Mononuclear cell (primary cell): Measurements from ENCODE around the gene P4HA3. TPM values are rescaled to one million over a fixed set of nuclear protein-coding genes. Genes with fewer than 3 reads are reported as not detected.

Experiments used
- H3K27me3 ChIP-seq: 2 replicates; pipeline ENCODE4 v1.6.0; 2011; ENCODE audit warnings: low read length, control low read depth; ENCODE audit not compliant: insufficient read depth
- H3K4me1 ChIP-seq: 2 replicates; pipeline ENCODE4 v1.5.1; 2011; ENCODE audit warnings: mild to moderate bottlenecking, low read length, control low read depth; ENCODE audit not compliant: insufficient read depth
- H3K4me3 ChIP-seq: 2 replicates; pipeline ENCODE4 v1.5.1; 2011; ENCODE audit warnings: mild to moderate bottlenecking, low read length, moderate library complexity
- H3K9me3 ChIP-seq: 2 replicates; pipeline ENCODE4 v1.5.1; 2011; ENCODE audit warnings: low read depth, mild to moderate bottlenecking, control low read depth, low read length
- total RNA-seq: library from RNA; depleted of rRNA; stranded (reverse); fragments of >200 nt; gene quantifications from one replicate; pipeline ENCODE4 v1.2.3, GENCODE V29; 2012

The P4HA3 gene
- total RNA-seq, 1 donor = 0.10 TPM

DNA sequence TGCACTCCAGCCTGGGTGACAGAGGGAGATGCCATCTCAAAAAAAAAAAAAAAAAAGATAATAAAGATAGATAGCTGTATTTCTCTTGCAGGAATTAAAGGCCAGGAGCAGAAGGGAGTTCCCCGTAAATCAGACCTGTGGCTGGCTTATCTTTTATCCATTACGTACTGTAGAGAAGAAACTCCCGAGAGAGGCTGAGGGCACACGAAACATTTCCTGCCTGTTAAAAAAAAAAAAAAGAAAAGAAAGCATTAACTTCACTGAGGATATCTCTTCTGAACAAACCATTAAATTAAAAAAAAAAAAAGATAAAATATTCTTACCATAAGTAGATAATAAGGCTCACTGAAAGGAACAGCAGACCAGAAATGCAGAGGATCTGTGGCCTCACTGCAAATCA, 22.5 kb downstream of the P4HA3 start:
- Histone ChIP-seq H3K27me3 (no peaks in the 10 kb centered on the region), H3K9me3 (no peaks in the 10 kb centered on the region), H3K4me1 (no peaks in the 10 kb centered on the region), H3K4me3 (no peak overlapping the region)

DNA sequence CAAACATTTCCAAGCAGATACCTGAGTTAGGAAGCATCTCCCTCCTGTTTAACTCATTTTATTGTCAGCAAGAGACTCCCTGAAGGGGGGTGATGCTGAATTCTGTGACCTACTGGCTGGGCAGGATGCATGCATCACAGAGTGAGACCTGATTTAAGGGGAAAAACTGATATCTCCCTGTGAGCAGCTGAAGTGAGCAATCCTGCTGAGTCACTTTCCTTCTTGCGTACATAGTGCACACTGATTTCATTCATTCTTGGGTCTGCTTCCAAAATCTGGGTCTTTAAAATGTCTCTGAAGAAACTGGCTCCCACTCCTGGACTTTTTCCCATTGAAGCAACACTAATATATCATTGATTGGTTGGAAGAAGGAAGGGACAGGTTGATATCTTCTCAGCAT, 23.3 kb downstream of the P4HA3 start:
- Histone ChIP-seq H3K4me3 (no peak overlapping the region), H3K4me1 (no peaks in the 10 kb centered on the region)

DNA sequence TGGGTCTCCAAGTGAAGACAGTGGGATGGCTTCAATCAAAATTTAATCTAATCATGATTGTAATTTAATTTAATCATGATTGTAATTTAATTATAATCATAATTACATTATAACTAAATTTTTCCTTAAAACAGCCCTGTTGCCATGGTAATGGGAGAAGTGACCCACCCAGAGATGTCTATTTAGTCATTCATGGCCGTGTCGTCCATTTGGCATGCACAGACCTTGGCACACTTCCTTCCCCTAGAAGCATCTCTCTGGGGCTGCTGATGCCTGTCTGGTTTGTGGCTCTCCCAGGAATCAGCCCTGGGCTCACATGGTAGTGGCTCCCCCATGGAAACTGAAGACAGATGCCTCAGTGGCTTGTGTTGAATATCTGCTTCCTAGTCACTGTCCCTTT, 27.0 kb downstream of the P4HA3 start:
- Histone ChIP-seq H3K4me3 (no peak overlapping the region), H3K27me3 (no peaks in the 10 kb centered on the region), H3K4me1 (no peaks in the 10 kb centered on the region), H3K9me3 (no peaks in the 10 kb centered on the region)

More for the DNA sequence above, 23.3 kb downstream of the P4HA3 start:
- Histone ChIP-seq H3K9me3 (no peaks in the 10 kb centered on the region), H3K27me3 (no peaks in the 10 kb centered on the region)

DNA sequence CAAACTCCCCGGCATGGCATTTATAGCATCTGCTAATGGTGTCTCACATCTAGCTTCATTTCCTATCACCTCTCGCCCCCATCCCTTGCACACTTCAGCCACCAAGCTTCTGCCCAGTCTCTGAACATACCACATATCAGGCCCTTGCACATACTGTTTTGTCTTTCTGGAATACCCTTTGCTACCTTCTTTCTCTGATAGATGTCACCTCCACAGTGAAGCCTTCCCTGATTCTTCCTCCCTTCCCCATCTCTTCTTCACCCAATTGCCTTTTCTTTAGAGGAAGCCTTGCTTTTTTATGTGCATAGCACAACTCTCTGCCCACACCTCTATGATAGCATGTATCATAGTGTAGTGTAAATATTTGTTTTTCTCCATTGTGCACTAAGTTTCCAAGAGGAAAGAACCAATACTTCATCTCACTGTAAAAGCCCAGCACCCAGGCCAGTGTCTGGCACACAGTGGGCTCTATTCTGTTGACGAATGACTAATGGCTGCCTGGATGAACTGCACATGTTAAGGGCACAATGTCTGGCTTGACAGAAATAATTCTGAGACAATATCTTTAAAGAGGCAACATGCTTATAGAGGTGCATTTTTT, 27.8 kb downstream of the P4HA3 start:
- H3K9me3 ChIP-seq = no peaks in the 10 kb centered on the region
- H3K27me3 ChIP-seq = no peaks in the 10 kb centered on the region
- H3K4me3 ChIP-seq = no peak overlapping the region
- H3K4me1 ChIP-seq = no peaks in the 10 kb centered on the region

DNA sequence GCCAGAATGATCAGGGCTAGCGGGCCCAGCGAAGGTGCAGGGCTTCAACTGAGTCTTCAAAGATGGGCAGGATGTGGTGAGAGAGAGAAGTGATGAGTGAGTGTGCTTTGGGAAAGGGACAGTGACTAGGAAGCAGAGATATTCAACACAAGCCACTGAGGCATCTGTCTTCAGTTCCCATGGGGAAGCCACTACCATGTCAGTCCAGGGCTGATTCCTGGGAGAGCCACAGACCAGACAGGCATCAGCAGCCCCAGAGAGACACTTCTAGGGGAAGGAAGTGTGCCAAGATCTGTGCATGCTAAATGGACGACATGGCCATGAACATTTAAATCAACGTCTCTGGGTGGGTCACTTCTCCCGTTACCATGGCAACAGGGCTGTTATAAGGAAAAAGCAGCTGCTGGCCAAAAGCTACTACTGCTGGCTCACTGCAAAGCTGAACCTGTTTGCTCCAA, 28.5 kb downstream of the P4HA3 start:
- no peaks in the 10 kb centered on the region for H3K4me1 ChIP-seq
- no peaks in the 10 kb centered on the region for H3K27me3 ChIP-seq
- no peaks in the 10 kb centered on the region for H3K9me3 ChIP-seq
- no peak overlapping the region for H3K4me3 ChIP-seq

DNA sequence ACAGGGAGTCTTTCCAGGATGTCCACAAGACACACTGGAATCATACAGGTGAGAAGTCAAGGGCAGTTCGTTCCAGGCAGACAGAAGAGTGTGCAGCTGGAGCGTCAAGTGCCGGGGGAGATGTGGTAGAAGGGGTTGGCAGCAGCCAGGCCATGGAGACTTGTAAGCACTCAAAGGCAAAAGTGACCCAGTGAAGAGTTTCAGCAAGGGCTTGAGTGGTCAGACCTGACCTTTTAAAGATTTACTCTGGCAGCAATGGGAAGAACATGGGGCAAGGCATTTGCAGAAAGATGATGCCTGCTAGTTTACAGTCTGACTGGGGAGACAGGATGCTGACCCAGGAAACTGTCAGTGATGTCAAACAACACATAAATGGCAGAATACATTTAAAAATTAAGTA, 29.0 kb downstream of the P4HA3 start:
- no peak overlapping the region for H3K4me3 ChIP-seq
- H3K4me1 ChIP-seq = no peaks in the 10 kb centered on the region
- no peaks in the 10 kb centered on the region for H3K9me3 ChIP-seq
- H3K27me3 ChIP-seq = no peaks in the 10 kb centered on the region

DNA sequence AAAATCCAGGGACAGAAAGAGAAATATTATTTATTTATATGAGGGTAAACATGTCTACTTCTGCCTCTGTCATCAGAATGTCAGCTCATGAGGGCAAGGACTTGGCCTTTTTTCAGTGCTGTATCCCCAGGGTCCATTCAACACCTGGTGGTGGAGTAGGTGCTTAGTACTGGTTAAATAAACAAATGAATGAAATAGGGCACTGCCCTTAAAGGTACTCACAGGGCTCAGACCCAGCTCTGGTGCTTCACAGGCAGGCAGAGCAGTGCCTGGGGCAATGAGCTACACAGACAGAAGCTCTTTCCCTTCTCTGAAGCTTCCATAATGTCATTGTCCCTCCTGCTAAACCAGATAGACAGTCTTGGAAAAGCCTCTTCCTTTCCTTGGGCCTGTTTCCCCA, 30.9 kb downstream of the P4HA3 start:
- Histone ChIP-seq H3K27me3 (no peaks in the 10 kb centered on the region), H3K4me3 (no peak overlapping the region), H3K4me1 (no peaks in the 10 kb centered on the region), H3K9me3 (no peaks in the 10 kb centered on the region)

DNA sequence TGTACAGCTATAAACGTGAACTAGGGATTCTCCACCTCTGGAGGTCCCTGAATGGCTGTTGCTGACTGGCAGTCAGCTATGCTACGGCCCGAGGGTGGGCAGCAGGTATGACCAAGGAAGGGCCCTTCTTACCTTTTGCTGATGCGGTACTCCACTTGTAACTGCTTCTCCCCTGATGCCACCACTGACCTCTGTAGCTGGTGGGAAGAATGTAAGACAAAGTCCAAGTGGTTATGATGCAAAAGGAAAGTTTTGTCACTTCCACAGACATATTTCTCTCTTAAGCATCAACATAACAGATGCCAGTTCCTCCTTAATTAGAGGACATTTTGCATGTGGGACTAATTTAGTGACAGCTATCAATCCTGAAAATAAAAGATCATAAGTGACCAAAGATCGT, 32.2 kb downstream of the P4HA3 start:
- Histone ChIP-seq H3K9me3 (no peaks in the 10 kb centered on the region), H3K27me3 (no peaks in the 10 kb centered on the region), H3K4me1 (no peaks in the 10 kb centered on the region), H3K4me3 (no peak overlapping the region)

DNA sequence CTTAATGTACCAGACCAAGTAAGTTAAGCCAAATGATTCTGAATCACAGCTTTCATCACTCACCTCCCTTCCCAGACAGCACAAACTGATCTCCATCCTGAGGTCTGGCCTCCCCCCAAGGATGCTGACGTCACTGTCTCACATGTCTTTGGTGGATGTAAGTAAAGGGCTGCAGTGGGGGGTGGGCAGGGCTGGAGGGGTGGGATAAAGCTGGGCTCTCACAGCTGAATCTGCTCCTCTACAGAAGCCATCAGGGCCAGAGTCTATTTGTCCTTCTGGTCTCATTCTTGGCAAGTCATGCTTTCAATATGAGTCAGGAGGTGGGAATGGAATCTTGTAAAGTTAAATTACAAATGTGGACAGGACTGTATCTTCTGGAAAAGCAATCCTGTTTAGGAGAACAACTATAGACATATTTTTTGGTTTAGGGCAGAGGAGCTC, 32.7 kb downstream of the P4HA3 start:
- no peak overlapping the region for H3K4me3 ChIP-seq

DNA sequence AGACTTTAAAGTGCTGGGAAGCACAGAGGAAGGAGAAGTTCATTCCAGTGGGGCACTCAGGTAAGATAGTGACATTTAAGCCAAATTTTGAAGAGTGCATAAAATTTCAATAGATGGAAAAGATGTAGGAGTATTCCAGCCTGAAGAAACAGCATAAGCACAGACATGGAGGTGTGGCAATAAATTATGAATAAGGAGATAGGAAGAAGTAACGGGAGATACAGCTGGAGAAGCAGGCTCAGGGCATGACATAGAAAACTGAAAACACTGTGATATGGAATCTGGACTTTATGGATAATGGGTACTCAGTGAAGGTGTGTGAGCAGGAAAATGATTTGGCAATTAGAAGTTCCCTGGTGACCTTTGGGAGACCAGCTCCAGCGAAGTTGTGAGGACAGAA, 33.3 kb downstream of the P4HA3 start:
- Histone ChIP-seq H3K4me1 (no peaks in the 10 kb centered on the region), H3K4me3 (no peak overlapping the region), H3K27me3 (no peaks in the 10 kb centered on the region), H3K9me3 (no peaks in the 10 kb centered on the region)

More for the DNA sequence above, 32.7 kb downstream of the P4HA3 start:
- H3K9me3 ChIP-seq = no peaks in the 10 kb centered on the region
- H3K4me1 ChIP-seq = no peaks in the 10 kb centered on the region
- no peaks in the 10 kb centered on the region for H3K27me3 ChIP-seq

DNA sequence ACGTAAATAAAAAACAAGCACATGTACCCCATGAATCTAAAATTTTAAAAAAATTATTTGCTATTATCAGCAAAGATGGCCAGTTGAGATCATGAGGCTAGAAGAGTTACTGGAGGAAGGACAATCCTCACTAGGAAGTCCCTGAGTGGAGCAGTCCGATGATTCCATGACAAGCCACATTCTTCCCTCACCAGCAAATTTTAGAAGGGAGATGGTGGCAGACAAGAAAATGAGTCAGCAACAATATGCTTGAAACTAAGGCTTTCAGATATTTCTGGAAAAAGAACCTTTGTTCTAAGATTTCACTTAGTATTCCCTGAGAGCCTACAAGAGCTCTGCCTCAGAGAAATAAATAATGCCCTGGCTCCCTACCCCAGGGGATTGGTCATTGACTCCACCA, 34.9 kb downstream of the P4HA3 start:
- Histone ChIP-seq H3K4me1 (no peaks in the 10 kb centered on the region), H3K4me3 (no peak overlapping the region), H3K27me3 (no peaks in the 10 kb centered on the region), H3K9me3 (no peaks in the 10 kb centered on the region)

DNA sequence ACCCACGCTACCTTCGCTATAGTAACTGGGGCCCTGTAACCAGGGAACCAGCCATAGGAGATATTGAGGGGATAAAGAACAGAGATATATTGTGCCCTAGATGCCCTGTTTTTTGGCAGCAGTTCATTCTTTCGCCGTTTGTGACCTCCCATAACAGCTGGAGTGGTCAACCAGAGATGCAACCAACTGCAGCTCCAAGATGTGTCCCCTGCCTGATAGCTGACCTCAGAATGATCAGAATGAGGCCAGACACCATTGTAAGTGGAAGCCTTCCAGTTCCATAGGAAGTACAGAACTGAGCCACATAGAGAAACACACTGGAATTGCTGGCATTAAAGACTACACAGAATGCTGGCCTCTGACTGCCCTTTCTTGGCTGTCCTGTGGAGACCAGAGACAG, 39.2 kb downstream of the P4HA3 start:
- Histone ChIP-seq H3K9me3 (no peaks in the 10 kb centered on the region), H3K27me3 (no peaks in the 10 kb centered on the region), H3K4me3 (no peak overlapping the region), H3K4me1 (no peaks in the 10 kb centered on the region)

DNA sequence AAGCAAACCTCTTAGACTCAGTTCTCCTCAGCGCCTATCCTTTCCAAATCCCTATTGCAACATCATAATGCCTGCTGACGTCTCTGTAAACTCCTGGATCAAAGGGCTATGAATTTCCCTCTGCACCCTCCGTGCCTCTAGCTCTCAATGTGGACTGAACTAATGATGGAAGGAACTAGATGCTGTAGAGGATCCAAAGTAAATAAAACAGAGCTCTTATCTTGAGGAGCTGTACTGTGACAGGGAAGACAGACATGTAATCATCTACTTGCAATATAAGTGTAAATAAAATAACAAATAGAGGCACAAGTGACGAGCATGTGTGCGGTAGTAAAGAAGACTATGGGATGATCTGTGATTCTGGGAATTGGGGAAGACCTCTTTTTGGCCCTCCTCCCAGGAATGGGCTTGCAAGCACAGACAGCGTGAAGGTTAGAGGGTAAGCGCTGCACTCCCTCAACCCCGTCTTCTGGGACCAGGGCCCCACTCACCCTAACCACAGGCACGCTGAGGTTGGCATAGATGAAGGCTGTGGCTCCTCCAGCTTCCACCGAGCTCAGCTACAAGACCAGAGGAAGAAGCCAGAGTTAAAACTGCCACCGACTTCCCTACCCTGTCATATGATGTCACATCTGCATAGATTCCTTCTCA, 42.2 kb downstream of the P4HA3 start:
- H3K9me3 ChIP-seq = no peaks in the 10 kb centered on the region
- H3K4me3 ChIP-seq = no peak overlapping the region

DNA sequence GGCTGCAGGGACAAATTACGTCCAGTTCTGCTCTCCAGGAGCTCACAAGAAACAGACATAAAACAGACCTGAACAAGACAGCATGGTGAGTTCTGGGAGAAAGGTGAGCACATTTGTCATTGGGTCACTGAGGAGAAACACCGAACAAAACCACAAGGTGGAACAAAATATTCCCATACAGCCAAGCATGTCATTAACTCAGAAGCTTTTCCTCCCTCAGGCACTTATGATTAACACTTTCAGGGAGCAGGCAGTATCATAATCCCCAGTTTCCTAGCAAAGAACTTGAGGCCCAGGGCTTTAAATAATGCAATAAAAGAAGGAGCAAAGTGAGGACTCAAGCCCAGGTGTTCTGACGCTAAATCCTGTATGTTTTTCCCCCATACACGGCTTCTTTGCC, 43.0 kb downstream of the P4HA3 start:
- Histone ChIP-seq H3K27me3 (no peaks in the 10 kb centered on the region), H3K4me3 (no peak overlapping the region), H3K4me1 (no peaks in the 10 kb centered on the region)

More for the DNA sequence above, 42.2 kb downstream of the P4HA3 start:
- no peaks in the 10 kb centered on the region for H3K27me3 ChIP-seq
- no peaks in the 10 kb centered on the region for H3K4me1 ChIP-seq

DNA sequence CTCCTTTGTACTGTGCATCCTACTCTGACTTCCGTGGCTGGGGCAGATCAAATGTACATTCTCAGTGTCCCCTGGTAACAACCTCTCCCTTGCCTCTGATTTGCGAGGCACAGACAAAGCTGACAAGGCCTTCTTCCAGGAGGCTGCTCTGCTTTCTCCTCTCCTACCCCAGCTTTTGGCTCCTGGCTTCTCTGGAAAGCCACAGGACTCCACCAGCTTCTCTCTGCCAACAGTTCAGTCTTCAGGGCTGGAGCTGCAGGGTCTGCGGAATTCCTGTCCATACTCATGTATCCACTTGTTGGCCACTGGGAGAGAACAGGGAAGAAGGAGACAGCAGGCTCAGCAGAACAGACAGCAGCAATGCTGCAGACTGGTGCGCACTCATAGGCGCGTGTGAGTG, 44.4 kb downstream of the P4HA3 start:
- Histone ChIP-seq H3K27me3 (no peaks in the 10 kb centered on the region), H3K4me3 (no peak overlapping the region), H3K9me3 (no peaks in the 10 kb centered on the region)

More for the DNA sequence above, 43.0 kb downstream of the P4HA3 start:
- no peaks in the 10 kb centered on the region for H3K9me3 ChIP-seq

DNA sequence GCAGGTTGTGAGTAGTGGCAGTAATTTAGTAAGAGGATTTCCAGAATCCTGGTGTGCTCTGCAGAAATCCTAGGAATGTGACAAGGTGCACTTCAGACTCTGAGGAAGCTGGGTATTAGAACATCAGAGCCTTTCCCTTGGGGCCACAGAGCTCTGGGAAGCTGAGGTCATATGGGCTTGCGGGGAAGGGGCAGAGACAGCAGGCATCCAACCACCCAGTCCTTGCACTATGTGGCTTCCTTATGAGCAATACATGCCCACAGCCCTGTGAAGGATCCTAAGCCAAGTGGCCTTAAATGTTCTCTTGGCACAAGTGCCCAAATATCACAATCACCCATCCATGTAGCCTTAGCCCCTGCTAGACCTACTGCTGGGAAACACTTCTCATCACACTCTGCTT, 46.2 kb downstream of the P4HA3 start:
- no peaks in the 10 kb centered on the region for H3K4me1 ChIP-seq
- no peaks in the 10 kb centered on the region for H3K9me3 ChIP-seq
- H3K4me3 ChIP-seq = no peak overlapping the region
- H3K27me3 ChIP-seq = no peaks in the 10 kb centered on the region

More for the DNA sequence above, 44.4 kb downstream of the P4HA3 start:
- no peaks in the 10 kb centered on the region for H3K4me1 ChIP-seq
